GM08714 (cell line): ENCODE results near the gene PEX3.

Experiments used
- H3K4me3 ChIP-seq: fragments of 200-500 bp; sonication (Bioruptor generic); 2 replicates; pipeline ENCODE4 v1.5.1; 2014; ENCODE audit warnings: mild to moderate bottlenecking, low read length, inconsistent platforms
- ZNF274 ChIP-seq: IDR thresholded peaks from 2 replicates; pipeline ENCODE4 v1.6.1; 2012; ENCODE audit warnings: mild to moderate bottlenecking, low read depth, low read length

Gene PEX3

DNA sequence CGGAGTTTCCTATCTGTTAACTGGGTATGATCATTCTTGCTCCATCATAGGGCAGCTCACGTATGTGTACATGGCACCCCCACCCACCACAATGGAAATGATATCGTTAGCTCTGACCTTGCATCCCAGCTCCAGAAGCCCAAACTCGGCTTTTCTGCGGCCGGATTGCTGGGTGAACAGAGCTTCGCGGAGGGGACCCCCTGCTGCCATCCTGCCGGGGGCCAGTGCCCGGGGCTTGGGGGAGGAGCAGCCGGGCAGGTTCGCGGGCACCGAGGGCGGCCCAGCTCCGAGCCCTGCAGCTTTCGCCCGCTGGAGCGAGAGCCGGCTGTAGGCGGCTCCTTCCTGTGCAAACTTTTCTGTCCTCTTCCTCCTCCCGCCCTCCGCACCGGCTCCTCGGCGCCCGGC lies 85.9 kb downstream of the PEX3 start:
- TF ChIP-seq ZNF274: no peak
- peak overlapping the region; percentile 68 for H3K4me3 ChIP-seq

DNA sequence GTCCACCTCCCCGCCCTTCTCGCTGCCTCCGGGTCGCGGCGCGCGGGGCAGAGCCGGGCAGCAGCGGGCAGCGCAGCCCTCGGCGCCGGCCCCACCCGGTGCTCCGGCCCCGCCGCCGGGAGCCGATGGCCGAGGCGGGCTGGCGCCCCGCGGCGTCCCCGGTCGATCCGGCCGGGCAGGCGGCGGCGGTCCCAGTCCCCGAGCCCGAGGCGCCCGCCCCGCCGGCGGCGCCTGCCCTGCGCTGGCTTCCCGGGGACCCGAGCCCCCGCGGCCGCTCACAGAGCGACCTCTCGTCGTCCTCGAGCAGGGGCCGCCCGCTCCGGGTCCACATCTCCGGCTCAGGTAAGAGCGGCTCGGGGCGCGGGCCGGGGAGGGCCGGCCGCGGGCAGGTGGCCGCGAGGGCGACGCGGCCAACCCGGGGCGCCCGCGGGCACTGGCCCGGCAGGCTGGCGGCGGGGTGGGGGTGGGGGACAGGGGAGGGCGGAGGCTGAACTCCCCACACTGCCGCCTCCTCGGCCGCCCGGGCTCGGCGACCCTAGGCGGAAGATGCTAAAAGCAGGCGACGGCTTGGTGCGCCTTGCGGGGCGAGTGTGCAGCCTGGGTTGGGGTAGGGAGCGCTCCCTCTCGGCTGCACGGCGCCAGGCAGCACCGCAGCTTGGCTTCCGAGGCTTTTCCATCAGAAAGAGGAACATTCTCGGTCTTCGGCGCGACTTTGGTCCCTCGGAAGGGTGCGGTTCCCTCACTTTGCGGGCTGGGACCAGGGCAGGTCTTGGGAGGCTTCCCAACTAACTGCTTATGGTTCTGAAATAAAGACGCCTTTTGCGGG lies 86.5 kb downstream of the PEX3 start:
- H3K4me3 ChIP-seq: peak overlapping the region; percentile 68
- no peak for TF ChIP-seq ZNF274

GRCh38 chr6:143538374-143538773 lies 87.8 kb downstream of the PEX3 start:
- TF ChIP-seq ZNF274: no peak
- H3K4me3 ChIP-seq: no peak overlapping the region

DNA sequence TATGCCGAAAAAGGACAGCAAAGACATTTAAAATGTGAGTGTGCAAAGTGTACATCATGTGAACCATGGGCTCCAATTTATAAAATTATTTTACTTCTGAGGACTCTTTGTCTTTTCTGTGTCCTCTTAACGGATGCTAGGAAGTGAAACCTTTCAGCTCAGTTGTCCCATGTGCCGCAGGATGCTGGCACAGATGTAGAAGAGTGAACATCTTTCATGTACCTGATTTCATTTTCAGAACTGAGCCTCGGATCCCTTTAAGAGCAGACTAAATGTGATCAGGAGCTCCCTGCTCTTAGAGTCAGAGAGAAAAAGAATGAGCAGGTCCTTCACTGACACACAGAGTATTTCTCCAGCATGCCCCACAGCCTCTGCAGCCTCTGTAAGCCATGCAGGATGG lies 88.5 kb downstream of the PEX3 start:
- no peak overlapping the region for H3K4me3 ChIP-seq
- TF ChIP-seq ZNF274: no peak

DNA sequence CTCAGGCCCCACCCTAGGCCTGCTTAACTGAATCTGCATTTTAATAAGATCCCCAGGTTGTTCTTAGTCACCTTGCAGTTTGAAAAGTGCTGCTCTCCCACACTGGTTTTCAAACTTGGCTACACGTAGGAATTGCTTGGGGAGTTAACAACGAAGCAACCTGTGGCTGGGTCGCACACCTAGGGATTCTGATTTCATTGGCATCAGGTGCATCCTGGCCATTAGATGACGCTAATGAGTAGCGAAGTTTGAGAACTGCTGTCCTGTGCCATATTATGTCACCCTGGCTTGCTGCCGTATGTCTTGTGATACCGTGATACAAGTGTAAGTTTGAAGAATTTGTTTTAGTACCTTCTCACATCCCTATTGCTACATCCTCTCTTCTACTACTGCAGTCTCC lies 89.1 kb downstream of the PEX3 start:
- TF ChIP-seq ZNF274: no peak
- H3K4me3 ChIP-seq: no peak overlapping the region

- no peak for TF ChIP-seq ZNF274
Observed at GRCh38 chr6:143540192-143540591, 89.6 kb downstream of the PEX3 start.

More at GRCh38 chr6:143540192-143540591, 89.6 kb downstream of the PEX3 start:
- no peak overlapping the region for H3K4me3 ChIP-seq
